GM12878 (cell line): Measurements from ENCODE around the gene ASIC3. TPM values are rescaled to one million over a fixed set of nuclear protein-coding genes. Genes with fewer than 3 reads are reported as not detected.

Experiments
- BCL11A ChIP-seq: IDR thresholded peaks from 2 replicates; pipeline ENCODE4 v1.6.1; 2011; ENCODE audit warnings: low read depth, low read length
- CEBPB ChIP-seq, 2 experiments: fragments of 150-350 bp in 1 of 2; IDR thresholded peaks; 2 replicates each; pipeline ENCODE4 v1.6.1; 2012 to 2014; ENCODE audit warnings: low read depth in 2 of 2, low read length in 2 of 2, borderline replicate concordance in 1 of 2, inconsistent platforms in 1 of 2
- CEBPZ ChIP-seq: fragments of 150-350 bp; IDR thresholded peaks from 2 replicates; pipeline ENCODE4 v1.6.1; 2016; ENCODE audit warnings: low read depth, low read length
- CHD1 ChIP-seq: IDR thresholded peaks from 2 replicates; pipeline ENCODE4 v1.6.1; 2012; ENCODE audit warnings: low read depth, low read length, improper control_type of control experiment
- CHD2 ChIP-seq: IDR thresholded peaks from 2 replicates; pipeline ENCODE4 v1.6.1; 2011; ENCODE audit warnings: low read depth, low read length, improper control_type of control experiment, borderline replicate concordance
- CREM ChIP-seq: IDR thresholded peaks from 2 replicates; pipeline ENCODE4 v1.6.1; 2014; ENCODE audit warnings: antibody characterized with exemption, low read depth
- EZH2 ChIP-seq: IDR thresholded peaks from 2 replicates; pipeline ENCODE4 v1.6.1; 2012; ENCODE audit warnings: low read depth, mild to moderate bottlenecking, control low read depth, inconsistent platforms, low read length, borderline replicate concordance; ENCODE audit not compliant: control insufficient read depth
- FOXK2 ChIP-seq: fragments of 450-650 bp; IDR thresholded peaks from 2 replicates; pipeline ENCODE4 v1.6.1; 2017; ENCODE audit warnings: mild to moderate bottlenecking, moderate library complexity
- HSF1 ChIP-seq: fragments of 150-350 bp; IDR thresholded peaks from 2 replicates; pipeline ENCODE4 v1.6.1; 2014; ENCODE audit warnings: mild to moderate bottlenecking, low read depth, low read length
- JUNB ChIP-seq: IDR thresholded peaks from 2 replicates; pipeline ENCODE4 v1.6.1; 2016; ENCODE audit warnings: antibody characterized with exemption, mild to moderate bottlenecking
- KLF5 ChIP-seq: fragments of 450-650 bp; IDR thresholded peaks from 2 replicates; pipeline ENCODE4 v1.6.1; 2014; ENCODE audit warnings: mild to moderate bottlenecking; ENCODE audit not compliant: partially characterized antibody
- MLLT1 ChIP-seq: fragments of 450-650 bp; IDR thresholded peaks from 2 replicates; pipeline ENCODE4 v1.6.1; 2016; ENCODE audit warnings: mild to moderate bottlenecking
- NBN ChIP-seq: fragments of 450-650 bp; IDR thresholded peaks from 2 replicates; pipeline ENCODE4 v1.6.1; 2016
- NFIC ChIP-seq: IDR thresholded peaks from 2 replicates; pipeline ENCODE4 v1.6.1; 2012; ENCODE audit warnings: low read depth, mild to moderate bottlenecking, inconsistent platforms, low read length, moderate library complexity
- POLR2AphosphoS2 ChIP-seq: IDR thresholded peaks from 2 replicates; pipeline ENCODE4 v1.6.1; 2011; ENCODE audit warnings: low read depth, mild to moderate bottlenecking, low read length, improper control_type of control experiment, moderate library complexity
- POU2F2 ChIP-seq: IDR thresholded peaks from 3 replicates; pipeline ENCODE4 v1.6.1; 2011; ENCODE audit warnings: low read depth, mild to moderate bottlenecking, low read length, borderline replicate concordance
- RAD51 ChIP-seq: fragments of 450-650 bp; IDR thresholded peaks from 2 replicates; pipeline ENCODE4 v1.6.1; 2016; ENCODE audit warnings: moderate library complexity, mild to moderate bottlenecking, inconsistent platforms
- RCOR1 ChIP-seq: conservative IDR thresholded peaks from 2 replicates; pipeline ENCODE4 v1.6.1; 2012; ENCODE audit warnings: low read depth, low read length, improper control_type of control experiment
- RUNX3 ChIP-seq: IDR thresholded peaks from 2 replicates; pipeline ENCODE4 v1.6.1; 2012; ENCODE audit warnings: low read length, inconsistent platforms
- SP1 ChIP-seq: IDR thresholded peaks from one replicate; pipeline ENCODE4 v1.6.1; 2011; ENCODE audit warnings: low read depth, low read length
- SREBF1 ChIP-seq: IDR thresholded peaks from 2 replicates; pipeline ENCODE4 v1.6.1; 2012; ENCODE audit warnings: mild to moderate bottlenecking, low read length
- SREBF2 ChIP-seq: IDR thresholded peaks from 2 replicates; pipeline ENCODE4 v1.6.1; 2012; ENCODE audit warnings: mild to moderate bottlenecking, low read length
- TAF1 ChIP-seq: IDR thresholded peaks from 2 replicates; pipeline ENCODE4 v1.6.1; 2011; ENCODE audit warnings: mild to moderate bottlenecking, low read depth, low read length, borderline replicate concordance
- TCF7 ChIP-seq: IDR thresholded peaks from 2 replicates; pipeline ENCODE4 v1.6.1; 2014; ENCODE audit warnings: antibody characterized with exemption, borderline replicate concordance
- polyA plus RNA-seq, 11 experiments: library from polyadenylated mRNA; depleted of rRNA in 4 of 11; unstranded in 6 of 11; stranded (reverse) in 5 of 11; fragments of >200 nt; fragmentation: Nextera tagmentation in 4 of 11; fragmentation: Illumina TruSeq in 1 of 11; extraction: Ambion mirVana in 4 of 11; extraction: Trizol in 1 of 11; gene quantifications; 1 replicate in 1 of 11; 2 replicates in 10 of 11; pipeline versions ENCODE4 v1.2.1 to v1.2.3, GENCODE V29; 2011 to 2016; ENCODE audit warnings: inconsistent platforms in 2 of 11, missing spikeins in 2 of 11, low read depth in 1 of 11
- total RNA-seq, 4 experiments: library from RNA; depleted of rRNA in 3 of 4; stranded (reverse); fragments of >200 nt in 3 of 4; fragmentation: Illumina TruSeq in 1 of 4; extraction: Trizol in 1 of 4; gene quantifications; 2 replicates each; pipeline versions ENCODE4 v1.2.1 to v1.2.3, GENCODE V29; 2013 to 2021

ASIC3 gene
- total and polyA plus RNA-seq, 10 of the 15 experiments (the other 5 are each of a cell fraction or from before 2014, with no cell fraction given): 0.07 to 1.0 (median 0.44) TPM; not detected in 4

- TF ChIP-seq BCL11A (0 out of 2 replicates have a peak, but pooled peaks have one; percentile 7), HSF1 (no peak), KLF5 (peak; percentile 67), RUNX3 (peak; percentile 27; the same call in 1 of the 2 replicates), RAD51 (no peak), CEBPZ (peak; percentile 85), SREBF1 (peak; percentile 59; the same call in 1 of the 2 replicates), RCOR1 (no peak), TCF7 (no peak), SREBF2 (0 out of 2 replicates have a peak, but pooled peaks have one; percentile 3), MLLT1 (no peak), NFIC (no peak; the same call in 1 of the 2 replicates), POU2F2 (no peak), JUNB (no peak), CHD2 (peak; percentile 96), CEBPB (IDR thresholded peaks at IDR 0.05; ENCODE audit: borderline replicate concordance in 1 of 2, low read depth in 2 of 2, low read length in 2 of 2) (no peak), CREM (peak; percentile 60), SP1 (peak; percentile 98), POLR2AphosphoS2 (0 out of 2 replicates have a peak, but pooled peaks have one; percentile 24), FOXK2 (no peak), CHD1 (no peak), EZH2 (no peak), TAF1 (no peak), NBN (peak; percentile 67; the same call in 1 of the 2 replicates)
These were observed 20.0 kb upstream of the ASIC3 start, which contains the start of gene ABCB8 (continued) for GRCh38 chr7:151028131-151028947.
